Psoas muscle (tissue), 8 donors: Measurements from ENCODE around the gene GTF2B. TPM values are rescaled to one million over a fixed set of nuclear protein-coding genes. Genes with fewer than 3 reads are reported as not detected.
"Not testable (repeated sequence)": the region's sequence is repeated elsewhere in the genome, so short reads cannot be mapped to it uniquely, and the experiment has no call there.

Experiments used
- ATAC-seq, 4 donors: fragments of 200-7000 bp; cut with Tn5 transposase; one replicate each; pipeline ENCODE4 v1.9.1; 2020; ENCODE audit warnings: moderate library complexity in 3 of 4, mild to moderate bottlenecking in 2 of 4
- DNase-seq, 2 donors: peaks; one replicate each; pipeline ENCODE4 v3.0.0-alpha.2; 2020
- H3K27ac ChIP-seq: fragments of 200-600 bp; one replicate; pipeline ENCODE4 v1.8.0; 2022
- H3K27me3 ChIP-seq, 3 donors: fragments of 200-600 bp in 1 of 3; one replicate each; pipeline versions ENCODE4 v1.6.1 to v1.8.0; 2013 to 2022; ENCODE audit warnings: low read length in 2 of 3, mild to moderate bottlenecking in 2 of 3, moderate library complexity in 1 of 3; ENCODE audit not compliant: insufficient read depth in 3 of 3
- H3K36me3 ChIP-seq, 2 donors: fragments of 200-600 bp in 1 of 2; one replicate each; pipeline versions ENCODE4 v1.6.1 to v1.8.0; 2013 to 2022; ENCODE audit warnings: low read depth in 1 of 2, mild to moderate bottlenecking in 1 of 2, moderate library complexity in 1 of 2; ENCODE audit not compliant: insufficient read depth in 1 of 2
- H3K4me1 ChIP-seq: fragments of 200-600 bp; one replicate; pipeline ENCODE4 v1.8.0; 2022
- H3K4me3 ChIP-seq: fragments of 200-600 bp; one replicate; pipeline ENCODE4 v1.8.0; 2022; ENCODE audit warnings: mild to moderate bottlenecking
- H3K9me3 ChIP-seq: fragments of 200-600 bp; one replicate; pipeline ENCODE4 v1.8.0; 2022
- CTCF ChIP-seq: fragments of 200-600 bp; IDR thresholded peaks from one replicate; pipeline ENCODE4 v1.8.0; 2022; ENCODE audit warnings: antibody characterized with exemption
- WGBS, 3 donors: extraction: QIAGEN DNeasy Blood & Tissue Kit; methylation state at CpG; one replicate each; pipeline versions ENCODE4 v1.1.6 to v1.1.7; 2013; 5-methylcytosine and 5-hydroxymethylcytosine counted together
- intact Hi-C, 2 donors: fragments of 100-400 bp; cut with DNase I; formaldehyde crosslinking; loops; one replicate each; pipeline versions ENCODE4 v1.11.0 to v1.14.2; 2022
- long read RNA-seq, 2 donors: library from polyadenylated mRNA; unstranded; transcript quantifications; one replicate each; pipeline ENCODE4 v2.0.0, GENCODE V29; 2021
- polyA plus RNA-seq, 3 donors: library from polyadenylated mRNA; stranded (reverse); fragments of 200-250 nt; gene quantifications; one replicate each; pipeline ENCODE4 v1.2.3, GENCODE V29; 2013
- total RNA-seq, 4 donors: library from RNA; stranded (reverse); fragmentation: NEBNext Ultra II Directional in 2 of 4; extraction: Animal tissue kit (Norgen Biotek cat#: 25700) in 2 of 4; gene quantifications; one replicate each; pipeline versions ENCODE4 v1.2.1 to v1.2.4, GENCODE V29; 2021 to 2023
- donor health status: healthy with polysubstance abuse.
- donor health status: DM: no; HTN: no; CAD: no; lungs with moderate emphysema.
- donor health status: Bipolar disorder and iron deficiency.
- donor health status: healthy.
- donor health status: DM: yes; HTN: yes; CAD: no.
- donor health status: DM: no; HTN: no; CAD: no.
- donor health status: DM: no; HTN: no; CAD: no.
- donor health status: DM: yes; HTN: yes; CAD: no.

GTF2B gene
- total RNA-seq (10 to 100 TPM; 11.8 to 16.2 (median 14.2) TPM), polyA plus RNA-seq (10 to 100 TPM; 15.4 to 23.3 (median 15.6) TPM)
- long read RNA-seq, donor 1, transcript GTF2B-201 (7 exons, 1,351 nt), result major isoform, 9 of 10 reads
- long read RNA-seq, donor 1, partial matches to known transcripts, result 0 of 10 reads
- long read RNA-seq, donor 1, other reads (novel, unspliced or antisense), result 1 of 10 reads
- long read RNA-seq, donor 2, transcript GTF2B-201 (7 exons, 1,351 nt), result major isoform, 17 of 20 reads
- long read RNA-seq, donor 2, partial matches to known transcripts, result 2 of 20 reads
- long read RNA-seq, donor 2, other reads (novel, unspliced or antisense), result 1 of 20 reads

GRCh38 chr1:88891318-88891950, at the start of gene GTF2B:
Gene GTF2B, minus strand, starts transcription at chr1:88891567. Its CDS starts 68 bp downstream, at chr1:88891499.
- DNase-seq (peak; percentile 91 to 94), ATAC-seq (peak; percentile 94 to 96 (median 94))
- no peaks in the 10 kb centered on the region for H3K27me3 ChIP-seq
- intact Hi-C loops, result loop anchor here in 1 of 2 donors (10.0 kb wide), 1 partner anchor 207 kb away; the partner anchor contains the start of gene PKN2
- peaks cover 20% of the 10 kb centered on the region for H3K4me1 ChIP-seq
- H3K27ac ChIP-seq, result peak within 1 kb of the TSS; percentile 96
- peaks cover 0 to 10% of the 10 kb centered on the region in 2 donors for H3K36me3 ChIP-seq
- no peaks in the 10 kb centered on the region for H3K9me3 ChIP-seq
- H3K4me3 ChIP-seq, result peak within 1 kb of the TSS; percentile 91
- no peak for TF ChIP-seq CTCF
- 0% methylated on average over 47 of the region's 47 CpGs for WGBS, 3 donors

- WGBS, 3 donors, result 98 to 100% (median 100%) methylated on average over 1 of the region's 1 CpG
- H3K36me3 ChIP-seq, result peaks cover 3 to 68% of the 10 kb centered on the region in 2 donors
- H3K4me3 ChIP-seq, H3K27me3 ChIP-seq, DNase-seq, ATAC-seq, H3K27ac ChIP-seq, H3K9me3 ChIP-seq, H3K4me1 ChIP-seq, intact Hi-C loops: not testable (repeated sequence)
Observed at GRCh38 chr1:88938528-88938927, 47.2 kb upstream of the GTF2B start.

GRCh38 chr1:88936760-88937342, 45.5 kb upstream of the GTF2B start:
- intact Hi-C loops, result no loop called here
- Histone ChIP-seq H3K4me1 (no peaks in the 10 kb centered on the region), H3K27me3 (no peaks in the 10 kb centered on the region), H3K9me3 (no peaks in the 10 kb centered on the region), H3K27ac (no peak overlapping the region), H3K4me3 (no peak overlapping the region), H3K36me3 (peaks cover 0 to 66% of the 10 kb centered on the region in 2 donors)
- DNase-seq (no peak), ATAC-seq (no peak)
- no peak for TF ChIP-seq CTCF
- 82 to 92% (median 85%) methylated on average over 4 of the region's 4 CpGs for WGBS, 3 donors

GRCh38 chr1:88936223-88936523, 44.8 kb upstream of the GTF2B start:
- no peak for TF ChIP-seq CTCF
- Histone ChIP-seq H3K36me3 (peaks cover 0 to 60% of the 10 kb centered on the region in 2 donors), H3K4me3 (no peak overlapping the region), H3K4me1 (no peaks in the 10 kb centered on the region), H3K27ac (no peak overlapping the region), H3K27me3 (no peaks in the 10 kb centered on the region), H3K9me3 (no peaks in the 10 kb centered on the region)
- intact Hi-C loops, result no loop called here
- DNase-seq (no peak), ATAC-seq (no peak)

- ATAC-seq (peak in 1 of 4 donors; percentile 66), DNase-seq (no peak)
- Histone ChIP-seq H3K27me3 (no peaks in the 10 kb centered on the region), H3K27ac (no peak overlapping the region), H3K4me1 (no peaks in the 10 kb centered on the region), H3K36me3 (peaks cover 0 to 55% of the 10 kb centered on the region in 2 donors), H3K9me3 (no peaks in the 10 kb centered on the region), H3K4me3 (no peak overlapping the region)
- intact Hi-C loops, result no loop called here
- TF ChIP-seq CTCF, result peak; percentile 63
- WGBS, 3 donors, result 72 to 74% (median 73%) methylated on average over 5 of the region's 5 CpGs
Observed at GRCh38 chr1:88935522-88936222, 44.3 kb upstream of the GTF2B start.

GRCh38 chr1:88930176-88930575, 38.8 kb upstream of the GTF2B start:
- H3K4me1 ChIP-seq, H3K27ac ChIP-seq, intact Hi-C loops, DNase-seq, H3K4me3 ChIP-seq, ATAC-seq, H3K27me3 ChIP-seq, H3K9me3 ChIP-seq: not testable (repeated sequence)
- 90 to 98% (median 91%) methylated on average over 7 of the region's 7 CpGs for WGBS, 3 donors
- H3K36me3 ChIP-seq, result peaks cover 4 to 44% of the 10 kb centered on the region in 2 donors
